MM.1S (cell line): ENCODE data around the gene FCHSD2.

Experiments used
- DNase-seq: peaks from one replicate; pipeline ENCODE4 v3.0.0-alpha.2; 2015
- H2AFZ ChIP-seq: fragments of 300-600 bp; sonication (generic); 2 replicates; pipeline ENCODE4 v1.6.0; 2016; ENCODE audit warnings: antibody characterized with exemption, low read length
- H3F3A ChIP-seq: fragments of 300-600 bp; sonication (generic); 2 replicates; pipeline ENCODE4 v1.6.1; 2016; ENCODE audit warnings: mild to moderate bottlenecking, antibody characterized with exemption, low read length, moderate library complexity, mixed read lengths; ENCODE audit not compliant: insufficient read depth
- H3K27ac ChIP-seq: fragments of 300-600 bp; sonication (generic); 2 replicates; pipeline ENCODE4 v1.5.1; 2016; ENCODE audit warnings: mild to moderate bottlenecking, low read length
- H3K27me3 ChIP-seq: fragments of 300-600 bp; sonication (generic); replicated peaks from 2 replicates; pipeline ENCODE4 v1.6.0; 2016; ENCODE audit warnings: low read length; ENCODE audit not compliant: insufficient read depth
- H3K36me3 ChIP-seq: fragments of 300-600 bp; sonication (generic); replicated peaks from 2 replicates; pipeline ENCODE4 v1.6.1; 2016; ENCODE audit warnings: mild to moderate bottlenecking, low read length, mixed read lengths; ENCODE audit not compliant: insufficient read depth
- H3K4me1 ChIP-seq: fragments of 300-600 bp; sonication (generic); 2 replicates; pipeline ENCODE4 v1.6.1; 2016; ENCODE audit warnings: low read length, mixed read lengths
- H3K4me2 ChIP-seq: fragments of 300-600 bp; sonication (generic); 2 replicates; pipeline ENCODE4 v1.6.0; 2016; ENCODE audit warnings: low read depth, low read length
- H3K4me3 ChIP-seq: fragments of 300-600 bp; sonication (generic); 2 replicates; pipeline ENCODE4 v1.5.1; 2016; ENCODE audit warnings: low read length, mixed read lengths
- H3K79me2 ChIP-seq: fragments of 300-600 bp; sonication (generic); 2 replicates; pipeline ENCODE4 v1.6.1; 2016; ENCODE audit warnings: mixed run types, low read length, mixed read lengths
- H3K9ac ChIP-seq: fragments of 300-600 bp; sonication (generic); 2 replicates; pipeline ENCODE4 v1.6.1; 2016; ENCODE audit warnings: low read length, mixed read lengths
- H3K9me2 ChIP-seq: fragments of 300-600 bp; sonication (generic); replicated peaks from 2 replicates; pipeline ENCODE4 v1.6.1; 2016; ENCODE audit warnings: mild to moderate bottlenecking, low read length, mixed read lengths; ENCODE audit not compliant: insufficient read depth
- H3K9me3 ChIP-seq: fragments of 300-600 bp; sonication (generic); replicated peaks from 2 replicates; pipeline ENCODE4 v1.6.1; 2016; ENCODE audit warnings: mild to moderate bottlenecking, low read length, mixed read lengths; ENCODE audit not compliant: insufficient read depth
- H4K20me1 ChIP-seq: fragments of 300-600 bp; sonication (generic); 2 replicates; pipeline ENCODE4 v1.6.1; 2016; ENCODE audit warnings: mild to moderate bottlenecking, low read length, moderate library complexity, mixed read lengths; ENCODE audit not compliant: insufficient read depth
- CTCF ChIP-seq: fragments of 300-600 bp; sonication (generic); IDR thresholded peaks from 2 replicates; pipeline ENCODE4 v1.5.1; 2016; ENCODE audit warnings: antibody characterized with exemption, low read length, mixed read lengths
- EZH2 ChIP-seq: fragments of 300-600 bp; sonication (generic); optimal IDR thresholded peaks from 2 replicates; pipeline ENCODE3; 2017; ENCODE audit warnings: low read depth, mild to moderate bottlenecking, antibody characterized with exemption, low read length, mixed read lengths
- EZH2phosphoT487 ChIP-seq: fragments of 300-600 bp; sonication (generic); IDR thresholded peaks from 2 replicates; pipeline ENCODE4 v1.6.1; 2018; ENCODE audit warnings: antibody characterized with exemption, low read length

Gene FCHSD2

GRCh38 chr11:72904016-72904415 lies 238.1 kb downstream of the FCHSD2 start:
- Histone ChIP-seq H3K27ac (no peak overlapping the region), H3K27me3 (no peaks in the 10 kb centered on the region), H3K4me2 (no peak overlapping the region), H3K4me1 (no peaks in the 10 kb centered on the region), H3K9me3 (no peaks in the 10 kb centered on the region), H3K9ac (no peak overlapping the region), H3K9me2 (no peaks in the 10 kb centered on the region), H2AFZ (no peak overlapping the region), H4K20me1 (no peaks in the 10 kb centered on the region; the same call in 1 of the 2 replicates), H3F3A (no peaks in the 10 kb centered on the region), H3K36me3 (no peaks in the 10 kb centered on the region), H3K4me3 (no peak overlapping the region), H3K79me2 (no peaks in the 10 kb centered on the region)
- DNase-seq, result no peak
- no peak for TF ChIP-seq EZH2phosphoT487
- TF ChIP-seq EZH2, result no peak
- TF ChIP-seq CTCF, result no peak

DNA sequence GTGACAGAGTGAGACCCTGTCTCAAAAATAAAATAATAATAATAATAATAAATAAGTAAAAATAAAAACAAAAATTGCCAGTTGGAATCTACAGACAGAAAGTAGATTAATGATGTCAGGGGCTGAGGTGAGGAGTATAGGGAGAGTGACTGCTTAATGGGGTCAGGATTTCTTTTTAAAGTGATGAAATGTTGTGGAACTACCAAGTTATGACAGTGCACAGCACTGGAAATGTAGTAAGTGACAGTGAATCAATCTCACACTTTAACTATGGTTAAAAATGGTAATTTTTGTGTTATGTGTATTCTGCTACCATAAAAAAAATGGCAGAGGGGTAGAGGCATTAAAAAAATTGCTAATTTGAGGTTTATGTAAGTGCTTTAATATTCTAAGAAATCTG lies 240.7 kb downstream of the FCHSD2 start:
- no peak for TF ChIP-seq CTCF
- Histone ChIP-seq H3F3A (no peaks in the 10 kb centered on the region), H3K27ac (no peak overlapping the region), H3K9me2 (no peaks in the 10 kb centered on the region), H4K20me1 (no peaks in the 10 kb centered on the region; the same call in 1 of the 2 replicates), H3K4me2 (no peak overlapping the region), H3K9me3 (no peaks in the 10 kb centered on the region), H3K79me2 (no peaks in the 10 kb centered on the region), H3K4me3 (no peak overlapping the region), H2AFZ (no peak overlapping the region), H3K4me1 (no peaks in the 10 kb centered on the region), H3K9ac (no peak overlapping the region), H3K36me3 (no peaks in the 10 kb centered on the region), H3K27me3 (no peaks in the 10 kb centered on the region)
- DNase-seq, result no peak

- no peaks in the 10 kb centered on the region for H3K9me3 ChIP-seq
- no peaks in the 10 kb centered on the region; the same call in 1 of the 2 replicates for H4K20me1 ChIP-seq
- H3K79me2 ChIP-seq, result no peaks in the 10 kb centered on the region
- H3K27me3 ChIP-seq, result no peaks in the 10 kb centered on the region
- no peak overlapping the region for H3K27ac ChIP-seq
- no peak overlapping the region for H2AFZ ChIP-seq
- no peak overlapping the region for H3K9ac ChIP-seq
- no peaks in the 10 kb centered on the region for H3F3A ChIP-seq
- TF ChIP-seq CTCF (no peak), EZH2 (no peak)
- H3K36me3 ChIP-seq, result no peaks in the 10 kb centered on the region
- H3K4me2 ChIP-seq, result no peak overlapping the region
- no peaks in the 10 kb centered on the region for H3K4me1 ChIP-seq
- no peak for DNase-seq
- no peaks in the 10 kb centered on the region for H3K9me2 ChIP-seq
- no peak overlapping the region for H3K4me3 ChIP-seq
Measured at GRCh38 chr11:72900013-72900412, 242.1 kb downstream of the FCHSD2 start.

GRCh38 chr11:72899238-72899637 lies 242.9 kb downstream of the FCHSD2 start:
- Histone ChIP-seq H3K4me3 (no peak overlapping the region), H3K9me2 (no peaks in the 10 kb centered on the region), H3K36me3 (no peaks in the 10 kb centered on the region), H4K20me1 (no peaks in the 10 kb centered on the region; the same call in 1 of the 2 replicates), H3K9me3 (no peaks in the 10 kb centered on the region), H3K79me2 (no peaks in the 10 kb centered on the region), H3K9ac (no peak overlapping the region), H3F3A (no peaks in the 10 kb centered on the region), H3K27ac (no peak overlapping the region), H3K4me1 (no peaks in the 10 kb centered on the region), H3K4me2 (no peak overlapping the region), H2AFZ (no peak overlapping the region), H3K27me3 (no peaks in the 10 kb centered on the region)
- no peak for DNase-seq
- TF ChIP-seq EZH2phosphoT487 (no peak), EZH2 (no peak), CTCF (no peak)
